Fibroblast of lung (primary cell): ENCODE data around the gene RASGEF1C. TPM values are rescaled to one million over a fixed set of nuclear protein-coding genes. Genes with fewer than 3 reads are reported as not detected.
"Not testable (repeated sequence)": the region's sequence is repeated elsewhere in the genome, so short reads cannot be mapped to it uniquely, and the experiment has no call there.

Source experiments
- DNase-seq, 2 donors: peaks; one replicate each; pipeline versions ENCODE4 v3.0.0 to v3.0.0-alpha.2; 2010; ENCODE audit warnings: low read depth in 2 of 2
- H2AFZ ChIP-seq: 2 replicates; pipeline ENCODE4 v1.5.1; 2012; ENCODE audit warnings: low read length, control low read depth, inconsistent platforms
- H3K27ac ChIP-seq: 2 replicates; pipeline ENCODE4 v1.5.1; 2011; ENCODE audit warnings: low read length, control low read depth; ENCODE audit not compliant: insufficient read depth
- H3K27me3 ChIP-seq: 2 replicates; pipeline ENCODE4 v1.5.1; 2011; ENCODE audit warnings: mild to moderate bottlenecking, low read length; ENCODE audit not compliant: control insufficient read depth, insufficient read depth
- H3K36me3 ChIP-seq: 2 replicates; pipeline ENCODE4 v1.5.1; 2011; ENCODE audit warnings: low read length; ENCODE audit not compliant: control insufficient read depth, insufficient read depth
- H3K4me1 ChIP-seq: 2 replicates; pipeline ENCODE4 v1.5.1; 2011; ENCODE audit warnings: low read length; ENCODE audit not compliant: control insufficient read depth, insufficient read depth; ENCODE audit errors: extremely low read depth
- H3K4me2 ChIP-seq: 2 replicates; pipeline ENCODE4 v1.5.1; 2011; ENCODE audit warnings: low read length, control low read depth; ENCODE audit not compliant: insufficient read depth; ENCODE audit errors: extremely low read depth
- H3K4me3 ChIP-seq, 4 experiments: fragments of 200-600 bp in 1 of 4; sonication (generic) in 1 of 4; replicated peaks in 1 of 4; 2 replicates each; pipeline ENCODE4 v1.5.1; 2011 to 2016; ENCODE audit warnings: low read length in 4 of 4, low read depth in 3 of 4, mild to moderate bottlenecking in 3 of 4, control low read depth in 2 of 4, inconsistent platforms in 1 of 4, mixed read lengths in 1 of 4; ENCODE audit not compliant: insufficient read depth in 1 of 4; ENCODE audit errors: control extremely low read depth in 1 of 4
- H3K79me2 ChIP-seq: 2 replicates; pipeline ENCODE4 v1.5.1; 2012; ENCODE audit warnings: mild to moderate bottlenecking, low read length, inconsistent platforms; ENCODE audit not compliant: control insufficient read depth, insufficient read depth
- H3K9ac ChIP-seq: 2 replicates; pipeline ENCODE4 v1.5.1; 2011; ENCODE audit warnings: mild to moderate bottlenecking, low read length, control low read depth; ENCODE audit not compliant: insufficient read depth
- H3K9me3 ChIP-seq: 2 replicates; pipeline ENCODE4 v1.5.1; 2012; ENCODE audit warnings: low read depth, low read length; ENCODE audit not compliant: control insufficient read depth, insufficient read depth
- H4K20me1 ChIP-seq: 2 replicates; pipeline ENCODE4 v1.5.1; 2011; ENCODE audit warnings: low read length; ENCODE audit not compliant: control insufficient read depth, insufficient read depth; ENCODE audit errors: extremely low read depth
- CTCF ChIP-seq, 2 donors: IDR thresholded peaks in 1 of 2; conservative IDR thresholded peaks in 1 of 2; 1 replicate in 1 of 2; 2 replicates in 1 of 2; pipeline ENCODE4 v1.5.1; 2011 to 2012; ENCODE audit warnings: low read length in 2 of 2, control low read depth in 1 of 2, inconsistent platforms in 1 of 2, low read depth in 1 of 2, mild to moderate bottlenecking in 1 of 2
- EZH2 ChIP-seq: IDR thresholded peaks from 2 replicates; pipeline ENCODE4 v1.5.1; 2012; ENCODE audit warnings: low read length, control low read depth, mild to moderate bottlenecking; ENCODE audit errors: missing control alignments
- polyA plus RNA-seq, 2 donors: library from polyadenylated mRNA; depleted of rRNA in 1 of 2; stranded (reverse) in 1 of 2; unstranded in 1 of 2; fragments of >200 nt; gene quantifications; 2 replicates each; pipeline ENCODE4 v1.2.1, GENCODE V29; 2011 to 2012; ENCODE audit warnings: missing spikeins in 1 of 2
- total RNA-seq: library from RNA; depleted of rRNA; stranded (reverse); fragments of >200 nt; gene quantifications from 2 replicates; pipeline ENCODE4 v1.2.1, GENCODE V29; 2014

Gene RASGEF1C
- total and polyA plus RNA-seq, 2 donors (not counting 1 experiment from before 2014, with no cell fraction given): under 0.01 TPM; not detected in 1

GRCh38 chr5:180126716-180127681 lies 82.0 kb downstream of the RASGEF1C start:
- Histone ChIP-seq H3K4me1 (no peaks in the 10 kb centered on the region), H3K9me3 (no peaks in the 10 kb centered on the region), H3K4me3 (no peak overlapping the region), H3K4me2 (peak overlapping the region; percentile 13), H3K9ac (no peak overlapping the region), H3K79me2 (no peaks in the 10 kb centered on the region), H2AFZ (no peak overlapping the region), H3K27me3 (no peaks in the 10 kb centered on the region), H3K27ac (no peak overlapping the region), H3K36me3 (no peaks in the 10 kb centered on the region), H4K20me1 (no peaks in the 10 kb centered on the region)
- TF ChIP-seq EZH2 (no peak), CTCF (conservative IDR thresholded peaks at IDR 0.05 in 1 of 2, IDR thresholded peaks at IDR 0.05 in 1 of 2; ENCODE audit: low read depth in 1 of 2, low read length in 2 of 2) (peak; percentile 68 to 69)
- DNase-seq: peak in 1 of 2 donors; percentile 5

- H3K27me3 ChIP-seq, H3K4me1 ChIP-seq, H3K4me2 ChIP-seq, H3K9me3 ChIP-seq, H3K4me3 ChIP-seq, H3K36me3 ChIP-seq, H2AFZ ChIP-seq, H3K9ac ChIP-seq, H3K27ac ChIP-seq, DNase-seq, H3K79me2 ChIP-seq, H4K20me1 ChIP-seq: not testable (repeated sequence)
Measured at GRCh38 chr5:180126156-180126555, 82.9 kb downstream of the RASGEF1C start.

GRCh38 chr5:180124662-180125061 lies 84.3 kb downstream of the RASGEF1C start:
- H2AFZ ChIP-seq, H3K79me2 ChIP-seq, H3K27me3 ChIP-seq, DNase-seq, H3K4me1 ChIP-seq, H3K4me2 ChIP-seq, H3K4me3 ChIP-seq, H4K20me1 ChIP-seq, H3K9me3 ChIP-seq, H3K36me3 ChIP-seq, H3K9ac ChIP-seq, H3K27ac ChIP-seq: not testable (repeated sequence)

- H3K27ac ChIP-seq: no peak overlapping the region
Measured at GRCh38 chr5:180122875-180123274, 86.1 kb downstream of the RASGEF1C start.

More at GRCh38 chr5:180122875-180123274, 86.1 kb downstream of the RASGEF1C start:
- no peaks in the 10 kb centered on the region for H3K9me3 ChIP-seq
- H4K20me1 ChIP-seq: no peaks in the 10 kb centered on the region
- H3K4me2 ChIP-seq: no peak overlapping the region
- no peaks in the 10 kb centered on the region for H3K27me3 ChIP-seq
- no peak overlapping the region for H3K4me3 ChIP-seq
- no peaks in the 10 kb centered on the region for H3K36me3 ChIP-seq
- no peak overlapping the region for H2AFZ ChIP-seq
- no peaks in the 10 kb centered on the region for H3K4me1 ChIP-seq
- no peak for DNase-seq
- no peak overlapping the region for H3K9ac ChIP-seq
- no peaks in the 10 kb centered on the region for H3K79me2 ChIP-seq
- TF ChIP-seq CTCF (conservative IDR thresholded peaks at IDR 0.05 in 1 of 2, IDR thresholded peaks at IDR 0.05 in 1 of 2; ENCODE audit: low read depth in 1 of 2, low read length in 2 of 2) (no peak), EZH2 (no peak)
